Uterus (tissue), 4 donors: ENCODE results near the gene E4F1. TPM values are rescaled to one million over a fixed set of nuclear protein-coding genes. Genes with fewer than 3 reads are reported as not detected.

ENCODE experiments used
- DNase-seq, 2 donors: peaks; one replicate each; pipeline ENCODE4 v3.0.0-alpha.2; 2019 to 2020
- H3K27ac ChIP-seq, 2 donors: fragments of 200-600 bp; sonication (generic); 1 replicate in 1 of 2; 2 replicates in 1 of 2; pipeline ENCODE4 v1.5.1; 2016 to 2018
- H3K27me3 ChIP-seq, 2 donors: fragments of 200-600 bp; sonication (generic); one replicate each; pipeline ENCODE4 v1.5.1; 2018 to 2019; ENCODE audit warnings: control low read depth in 1 of 2
- H3K36me3 ChIP-seq, 2 donors: fragments of 200-600 bp; sonication (generic); one replicate each; pipeline ENCODE4 v1.5.1; 2019; ENCODE audit warnings: control low read depth in 1 of 2
- H3K4me1 ChIP-seq, 2 donors: fragments of 200-600 bp; sonication (generic); one replicate each; pipeline ENCODE4 v1.5.1; 2018 to 2019; ENCODE audit warnings: control low read depth in 1 of 2
- H3K4me3 ChIP-seq, 2 donors: fragments of 200-600 bp; sonication (generic); 1 replicate in 1 of 2; 2 replicates in 1 of 2; pipeline ENCODE4 v1.5.1; 2018 to 2019; ENCODE audit warnings: mild to moderate bottlenecking in 1 of 2
- H3K9me3 ChIP-seq, 2 donors: fragments of 200-600 bp; sonication (generic); one replicate each; pipeline ENCODE4 v1.5.1; 2019; ENCODE audit warnings: control low read depth in 1 of 2
- CTCF ChIP-seq, 4 experiments: fragments of 200-600 bp in 2 of 4; fragments of 450-650 bp in 2 of 4; sonication (generic) in 2 of 4; IDR thresholded peaks; one replicate each; pipeline ENCODE4 v1.5.1; 2016 to 2019; ENCODE audit warnings: antibody characterized with exemption in 4 of 4, mild to moderate bottlenecking in 2 of 4, moderate library complexity in 1 of 4
- POLR2A ChIP-seq, 2 donors: fragments of 450-650 bp; IDR thresholded peaks; one replicate each; pipeline ENCODE4 v1.6.1; 2016; ENCODE audit warnings: antibody characterized with exemption in 2 of 2, mild to moderate bottlenecking in 1 of 2, moderate library complexity in 1 of 2
- intact Hi-C: fragments of 100-400 bp; cut with DNase I; formaldehyde crosslinking; loops from one replicate; pipeline ENCODE4 v1.15.1; 2023; ENCODE audit warnings: low total_unique reads
- total RNA-seq, 4 donors: library from RNA; depleted of rRNA in 3 of 4; stranded (reverse); fragments of >200 nt in 3 of 4; gene quantifications; one replicate each; pipeline versions ENCODE4 v1.1.0 to v1.2.4, GENCODE V29; 2014 to 2023
- donor health status: DM: yes; HTN: yes; CAD: no.

The E4F1 gene
- total RNA-seq, 4 donors from 2014 or later: 8.2 to 41.8 (median 29.9) TPM

- Histone ChIP-seq H3K4me1 (peaks cover 6 to 19% of the 10 kb centered on the region in 2 donors), H3K9me3 (no peaks in the 10 kb centered on the region), H3K27me3 (no peaks in the 10 kb centered on the region), H3K36me3 (no peaks in the 10 kb centered on the region), H3K4me3 (no peak overlapping the region), H3K27ac (no peak overlapping the region)
- intact Hi-C loops: no loop called here
- DNase-seq: no peak
- TF ChIP-seq POLR2A (IDR thresholded peaks at IDR 0.05): no peak
- no peak for TF ChIP-seq CTCF (IDR thresholded peaks at IDR 0.05)
These were observed 47.4 kb downstream of the E4F1 start for GRCh38 chr16:2270588-2271470.

- Histone ChIP-seq H3K36me3 (no peaks in the 10 kb centered on the region), H3K4me1 (peaks cover 6 to 11% of the 10 kb centered on the region in 2 donors), H3K9me3 (no peaks in the 10 kb centered on the region), H3K27ac (no peak overlapping the region), H3K4me3 (no peak overlapping the region), H3K27me3 (no peaks in the 10 kb centered on the region)
- TF ChIP-seq CTCF (IDR thresholded peaks at IDR 0.05) (no peak), POLR2A (IDR thresholded peaks at IDR 0.05) (no peak)
- intact Hi-C loops: no loop called here
- DNase-seq: no peak
These were observed 48.6 kb downstream of the E4F1 start for GRCh38 chr16:2271848-2272461.

- intact Hi-C loops: no loop called here
These were observed 50.1 kb downstream of the E4F1 start for GRCh38 chr16:2273484-2273883.

GRCh38 chr16:2273931-2274330, 50.5 kb downstream of the E4F1 start:
- no peak for TF ChIP-seq CTCF (IDR thresholded peaks at IDR 0.05)
- TF ChIP-seq POLR2A (IDR thresholded peaks at IDR 0.05): no peak
- intact Hi-C loops: no loop called here
- peaks cover 6 to 11% of the 10 kb centered on the region in 2 donors for H3K4me1 ChIP-seq

More at GRCh38 chr16:2273484-2273883, 50.1 kb downstream of the E4F1 start:
- Histone ChIP-seq H3K4me1 (peaks cover 6 to 11% of the 10 kb centered on the region in 2 donors), H3K4me3 (no peak overlapping the region), H3K27ac (no peak overlapping the region), H3K9me3 (no peaks in the 10 kb centered on the region), H3K36me3 (no peaks in the 10 kb centered on the region), H3K27me3 (no peaks in the 10 kb centered on the region)
- TF ChIP-seq POLR2A (IDR thresholded peaks at IDR 0.05) (no peak), CTCF (IDR thresholded peaks at IDR 0.05) (no peak)
- DNase-seq: no peak

More at GRCh38 chr16:2273931-2274330, 50.5 kb downstream of the E4F1 start:
- Histone ChIP-seq H3K9me3 (no peaks in the 10 kb centered on the region), H3K36me3 (no peaks in the 10 kb centered on the region), H3K4me3 (no peak overlapping the region), H3K27me3 (no peaks in the 10 kb centered on the region), H3K27ac (no peak overlapping the region)
- DNase-seq: no peak
